MM.1S (cell line): Measurements from ENCODE around the gene THRA.

Source experiments
- EZH2 ChIP-seq: fragments of 300-600 bp; sonication (generic); optimal IDR thresholded peaks from 2 replicates; pipeline ENCODE3; 2017; ENCODE audit warnings: low read depth, mild to moderate bottlenecking, antibody characterized with exemption, low read length, mixed read lengths
- TF ChIP-seq, protein P1 (sequence below): fragments of 300-600 bp; sonication (generic); IDR thresholded peaks from 2 replicates; pipeline ENCODE4 v1.5.1; 2016; ENCODE audit warnings: antibody characterized with exemption, low read length, mixed read lengths

DNA sequence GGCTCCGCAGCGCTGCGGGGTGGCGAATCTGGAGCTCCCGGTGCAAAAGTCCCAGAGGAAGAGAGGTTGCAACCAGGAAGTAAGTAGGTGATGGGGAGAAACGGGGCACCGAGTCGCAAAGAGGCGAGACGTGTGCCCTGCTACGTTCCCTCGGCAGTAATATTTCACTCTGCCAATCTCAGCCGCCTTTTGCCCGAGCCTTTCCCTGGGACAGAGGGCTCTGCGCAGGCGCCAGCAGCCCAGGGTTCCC lies 37.6 kb downstream of the THRA start, which contains the start of gene NR1D1:
- TF ChIP-seq, protein P1, sequence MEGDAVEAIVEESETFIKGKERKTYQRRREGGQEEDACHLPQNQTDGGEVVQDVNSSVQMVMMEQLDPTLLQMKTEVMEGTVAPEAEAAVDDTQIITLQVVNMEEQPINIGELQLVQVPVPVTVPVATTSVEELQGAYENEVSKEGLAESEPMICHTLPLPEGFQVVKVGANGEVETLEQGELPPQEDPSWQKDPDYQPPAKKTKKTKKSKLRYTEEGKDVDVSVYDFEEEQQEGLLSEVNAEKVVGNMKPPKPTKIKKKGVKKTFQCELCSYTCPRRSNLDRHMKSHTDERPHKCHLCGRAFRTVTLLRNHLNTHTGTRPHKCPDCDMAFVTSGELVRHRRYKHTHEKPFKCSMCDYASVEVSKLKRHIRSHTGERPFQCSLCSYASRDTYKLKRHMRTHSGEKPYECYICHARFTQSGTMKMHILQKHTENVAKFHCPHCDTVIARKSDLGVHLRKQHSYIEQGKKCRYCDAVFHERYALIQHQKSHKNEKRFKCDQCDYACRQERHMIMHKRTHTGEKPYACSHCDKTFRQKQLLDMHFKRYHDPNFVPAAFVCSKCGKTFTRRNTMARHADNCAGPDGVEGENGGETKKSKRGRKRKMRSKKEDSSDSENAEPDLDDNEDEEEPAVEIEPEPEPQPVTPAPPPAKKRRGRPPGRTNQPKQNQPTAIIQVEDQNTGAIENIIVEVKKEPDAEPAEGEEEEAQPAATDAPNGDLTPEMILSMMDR = no peak
- TF ChIP-seq EZH2 = no peak
